GM21529 (cell line): ENCODE results near the gene ADPRHL1.
"Not testable (repeated sequence)": the region's sequence is repeated elsewhere in the genome, so short reads cannot be mapped to it uniquely, and the experiment has no call there.

Source experiments
- ATAC-seq: cut with Tn5 transposase; IDR thresholded peaks from one replicate; pipeline ENCODE4 v1.9.1; 2021; ENCODE audit not compliant: unreplicated experiment

ADPRHL1 gene

GRCh38 chr13:113403255-113404104 lies 49.8 kb downstream of the ADPRHL1 start:
- ATAC-seq, result no peak

- ATAC-seq, result no peak
These were observed 50.6 kb downstream of the ADPRHL1 start for GRCh38 chr13:113402471-113403254.

- ATAC-seq, result no peak
These were observed 51.6 kb downstream of the ADPRHL1 start for GRCh38 chr13:113401452-113402415.

GRCh38 chr13:113400621-113401451 lies 52.5 kb downstream of the ADPRHL1 start:
- no peak for ATAC-seq

GRCh38 chr13:113399755-113400149 lies 53.5 kb downstream of the ADPRHL1 start:
- no peak for ATAC-seq

- ATAC-seq, result no peak
These were observed 54.1 kb downstream of the ADPRHL1 start for GRCh38 chr13:113398963-113399754.

- no peak for ATAC-seq
These were observed 55.5 kb downstream of the ADPRHL1 start for GRCh38 chr13:113397608-113398425.

- no peak for ATAC-seq
These were observed 59.0 kb downstream of the ADPRHL1 start for GRCh38 chr13:113394339-113394640.

- ATAC-seq, result peak; percentile 96
These were observed 59.5 kb downstream of the ADPRHL1 start for GRCh38 chr13:113393563-113394338.

GRCh38 chr13:113393226-113393562 lies 60.1 kb downstream of the ADPRHL1 start:
- peak; percentile 25 for ATAC-seq

GRCh38 chr13:113390874-113391497 lies 62.3 kb downstream of the ADPRHL1 start:
- ATAC-seq, result no peak

- not testable (repeated sequence) for ATAC-seq
These were observed 63.7 kb downstream of the ADPRHL1 start for GRCh38 chr13:113389586-113389985.

- ATAC-seq, result no peak
These were observed 65.9 kb downstream of the ADPRHL1 start for GRCh38 chr13:113387396-113387795.

- ATAC-seq, result no peak
These were observed 70.2 kb downstream of the ADPRHL1 start for GRCh38 chr13:113383089-113383488.

GRCh38 chr13:113382542-113382941 lies 70.7 kb downstream of the ADPRHL1 start:
- ATAC-seq, result not testable (repeated sequence)

GRCh38 chr13:113378825-113379224 lies 74.5 kb downstream of the ADPRHL1 start:
- no peak for ATAC-seq

- ATAC-seq, result no peak
These were observed 78.6 kb downstream of the ADPRHL1 start for GRCh38 chr13:113374511-113375175.
